GM19239 (cell line): ENCODE data around the gene MGAT3.

Experiments used
- DNase-seq: peaks from one replicate; pipeline ENCODE4 v3.0.0; 2011; ENCODE audit warnings: low spot score; ENCODE audit not compliant: insufficient read length
- FAIRE-seq: peaks from 2 replicates; lab custom pipeline; 2011; peaks lifted over from hg19 to GRCh38; lab: Jason Lieb, UNC

The MGAT3 gene

GRCh38 chr22:39524089-39524752 lies 67.4 kb downstream of the MGAT3 start:
- DNase-seq (no peak), FAIRE-seq (no peak)

- no peak for FAIRE-seq
- no peak for DNase-seq
These were observed 68.2 kb downstream of the MGAT3 start for GRCh38 chr22:39524753-39525657.

- no peak for DNase-seq
- no peak for FAIRE-seq
These were observed 68.8 kb downstream of the MGAT3 start for GRCh38 chr22:39525658-39525975.

- FAIRE-seq = no peak
- no peak for DNase-seq
These were observed 69.9 kb downstream of the MGAT3 start for GRCh38 chr22:39526736-39527171.

- DNase-seq (no peak), FAIRE-seq (peak; percentile 37)
These were observed 70.7 kb downstream of the MGAT3 start for GRCh38 chr22:39527481-39527961.

GRCh38 chr22:39528080-39528661 lies 71.4 kb downstream of the MGAT3 start:
- FAIRE-seq (no peak), DNase-seq (no peak)

- FAIRE-seq = peak; percentile 89
These were observed 72.1 kb downstream of the MGAT3 start for GRCh38 chr22:39528681-39529486.

GRCh38 chr22:39529487-39529851 lies 72.7 kb downstream of the MGAT3 start:
- DNase-seq (no peak), FAIRE-seq (no peak)

More at GRCh38 chr22:39528681-39529486, 72.1 kb downstream of the MGAT3 start:
- DNase-seq = peak; percentile 46

GRCh38 chr22:39530116-39530515 lies 73.3 kb downstream of the MGAT3 start:
- no peak for FAIRE-seq

GRCh38 chr22:39530692-39531331 lies 74.0 kb downstream of the MGAT3 start:
- FAIRE-seq (no peak), DNase-seq (no peak)

More at GRCh38 chr22:39530116-39530515, 73.3 kb downstream of the MGAT3 start:
- DNase-seq = no peak

- peak; percentile 95 for DNase-seq
- FAIRE-seq = peak; percentile 100
These were observed 75.6 kb downstream of the MGAT3 start, which contains the start of gene RPS19BP1 for GRCh38 chr22:39532215-39533073. Gene RPS19BP1, minus strand, starts transcription at chr22:39532748. Its CDS starts 10 bp downstream, at chr22:39532738.

- FAIRE-seq = no peak
- no peak for DNase-seq
These were observed 77.3 kb downstream of the MGAT3 start for GRCh38 chr22:39534092-39534506.

GRCh38 chr22:39534591-39535356 lies 78.0 kb downstream of the MGAT3 start:
- DNase-seq (peak; percentile 82), FAIRE-seq (peak; percentile 57)

GRCh38 chr22:39535357-39535725 lies 78.5 kb downstream of the MGAT3 start:
- FAIRE-seq (no peak), DNase-seq (no peak)

- no peak for FAIRE-seq
- DNase-seq = no peak
These were observed 79.1 kb downstream of the MGAT3 start for GRCh38 chr22:39535831-39536449.

- DNase-seq = no peak
- FAIRE-seq = no peak
These were observed 79.9 kb downstream of the MGAT3 start for GRCh38 chr22:39536711-39537110.

- no peak for FAIRE-seq
- no peak for DNase-seq
These were observed 81.2 kb downstream of the MGAT3 start for GRCh38 chr22:39537975-39538374.
